ENCODE data around the gene DLGAP1. TPM values are rescaled to one million over a fixed set of nuclear protein-coding genes. Genes with fewer than 3 reads are reported as not detected.
"Not testable (repeated sequence)": the region's sequence is repeated elsewhere in the genome, so short reads cannot be mapped to it uniquely, and the experiment has no call there.

DLGAP1 gene
- total RNA-seq, 1 experiment from 2014 or later = 17.3 TPM

- in situ Hi-C loops (cut with HindIII; ENCODE audit: low sequenced_read_pairs) = no loop called here
- peak; percentile 36 for DNase-seq (ENCODE audit: low spot score)
Observed at GRCh38 chr18:4399929-4400328, 55.2 kb downstream of the DLGAP1 start.

GRCh38 chr18:4394700-4395099 lies 60.4 kb downstream of the DLGAP1 start:
- no peak for DNase-seq (ENCODE audit: low spot score)
- in situ Hi-C loops (cut with HindIII; ENCODE audit: low sequenced_read_pairs) = no loop called here

- peak; percentile 30 for DNase-seq (ENCODE audit: low spot score)
- in situ Hi-C loops (cut with HindIII; ENCODE audit: low sequenced_read_pairs) = no loop called here
Observed at GRCh38 chr18:4391859-4392258, 63.2 kb downstream of the DLGAP1 start.

GRCh38 chr18:4385876-4386275 lies 69.2 kb downstream of the DLGAP1 start:
- in situ Hi-C loops (cut with HindIII; ENCODE audit: low sequenced_read_pairs) = no loop called here

GRCh38 chr18:4384932-4385331 lies 70.2 kb downstream of the DLGAP1 start:
- in situ Hi-C loops (cut with HindIII; ENCODE audit: low sequenced_read_pairs) = no loop called here
- DNase-seq (ENCODE audit: low spot score) = no peak

More at GRCh38 chr18:4385876-4386275, 69.2 kb downstream of the DLGAP1 start:
- no peak for DNase-seq (ENCODE audit: low spot score)

- in situ Hi-C loops (cut with HindIII; ENCODE audit: low sequenced_read_pairs) = no loop called here
- DNase-seq (ENCODE audit: low spot score) = no peak
Observed at GRCh38 chr18:4374564-4374963, 80.5 kb downstream of the DLGAP1 start.

GRCh38 chr18:4369705-4370104 lies 85.4 kb downstream of the DLGAP1 start:
- peak; percentile 12 for DNase-seq (ENCODE audit: low spot score)
- in situ Hi-C loops (cut with HindIII; ENCODE audit: low sequenced_read_pairs) = no loop called here

- in situ Hi-C loops (cut with HindIII; ENCODE audit: low sequenced_read_pairs) = no loop called here
Observed at GRCh38 chr18:4360221-4360715, 94.8 kb downstream of the DLGAP1 start.

GRCh38 chr18:4358618-4359017 lies 96.5 kb downstream of the DLGAP1 start:
- DNase-seq (ENCODE audit: low spot score) = peak; percentile 92
- in situ Hi-C loops (cut with HindIII; ENCODE audit: low sequenced_read_pairs) = no loop called here

More at GRCh38 chr18:4360221-4360715, 94.8 kb downstream of the DLGAP1 start:
- DNase-seq (ENCODE audit: low spot score) = no peak

- in situ Hi-C loops (cut with HindIII; ENCODE audit: low sequenced_read_pairs) = no loop called here
- peak; percentile 10 for DNase-seq (ENCODE audit: low spot score)
Observed at GRCh38 chr18:4357579-4357978, 97.5 kb downstream of the DLGAP1 start.

- DNase-seq (ENCODE audit: low spot score) = no peak
- in situ Hi-C loops (cut with HindIII; ENCODE audit: low sequenced_read_pairs) = no loop called here
Observed at GRCh38 chr18:4356929-4357328, 98.2 kb downstream of the DLGAP1 start.

- in situ Hi-C loops (cut with HindIII; ENCODE audit: low sequenced_read_pairs) = no loop called here
Observed at GRCh38 chr18:4353853-4354418, 101.2 kb downstream of the DLGAP1 start.

GRCh38 chr18:4352746-4353551 lies 102.2 kb downstream of the DLGAP1 start:
- DNase-seq (ENCODE audit: low spot score) = peak; percentile 82

More at GRCh38 chr18:4353853-4354418, 101.2 kb downstream of the DLGAP1 start:
- DNase-seq (ENCODE audit: low spot score) = no peak

GRCh38 chr18:4351005-4351404 lies 104.1 kb downstream of the DLGAP1 start:
- in situ Hi-C loops (cut with HindIII; ENCODE audit: low sequenced_read_pairs) = no loop called here
- peak; percentile 95 for DNase-seq (ENCODE audit: low spot score)

More at GRCh38 chr18:4352746-4353551, 102.2 kb downstream of the DLGAP1 start:
- in situ Hi-C loops (cut with HindIII; ENCODE audit: low sequenced_read_pairs) = no loop called here

- in situ Hi-C loops (cut with HindIII; ENCODE audit: low sequenced_read_pairs) = no loop called here
- DNase-seq (ENCODE audit: low spot score) = no peak
Observed at GRCh38 chr18:4335386-4335785, 119.7 kb downstream of the DLGAP1 start.

- DNase-seq (ENCODE audit: low spot score) = peak; percentile 97
- in situ Hi-C loops (cut with HindIII; ENCODE audit: low sequenced_read_pairs) = no loop called here
Observed at GRCh38 chr18:4333043-4333442, 122.1 kb downstream of the DLGAP1 start.

- in situ Hi-C loops (cut with HindIII; ENCODE audit: low sequenced_read_pairs) = no loop called here
- no peak for DNase-seq (ENCODE audit: low spot score)
Observed at GRCh38 chr18:4319738-4320677, 135.1 kb downstream of the DLGAP1 start.

- no peak for DNase-seq (ENCODE audit: low spot score)
- in situ Hi-C loops (cut with HindIII; ENCODE audit: low sequenced_read_pairs) = no loop called here
Observed at GRCh38 chr18:4318311-4318710, 136.8 kb downstream of the DLGAP1 start.

- in situ Hi-C loops (cut with HindIII; ENCODE audit: low sequenced_read_pairs); DNase-seq (ENCODE audit: low spot score): not testable (repeated sequence)
Observed at GRCh38 chr18:4311945-4312344, 143.2 kb downstream of the DLGAP1 start.
